GM19463 (cell line): ENCODE results near the gene CDRT15.
"Not testable (repeated sequence)": the region's sequence is repeated elsewhere in the genome, so short reads cannot be mapped to it uniquely, and the experiment has no call there.

Source experiments
- ATAC-seq: cut with Tn5 transposase; IDR thresholded peaks from one replicate; pipeline ENCODE4 v1.9.1; 2021; ENCODE audit warnings: mild to moderate bottlenecking, moderate library complexity; ENCODE audit not compliant: unreplicated experiment

CDRT15 gene

DNA sequence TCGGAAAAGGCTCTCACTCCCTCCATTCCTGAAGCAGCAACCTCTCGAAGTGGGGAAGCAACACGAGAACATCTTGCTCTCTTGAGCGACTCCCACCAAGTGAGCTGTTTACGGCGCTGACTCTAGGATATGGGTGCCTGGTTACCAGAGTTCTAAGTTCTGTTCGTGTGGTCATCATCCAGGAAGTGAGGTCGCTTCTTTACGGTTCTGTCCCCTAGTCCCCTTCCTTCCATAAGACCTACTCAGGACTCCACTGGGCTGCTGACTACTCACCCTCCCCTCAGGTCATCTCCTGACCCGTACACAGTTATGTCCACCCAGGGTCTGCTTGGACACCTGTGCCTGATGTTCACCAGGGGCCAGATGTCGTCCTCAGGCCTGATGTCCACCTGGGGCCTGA lies at the start of gene CDRT15:
TSS of gene CDRT15 (minus strand) at position 101 of the 400 bp plus-strand sequence. CDS start at position 72, 29 bp downstream.
- not testable (repeated sequence) for ATAC-seq

DNA sequence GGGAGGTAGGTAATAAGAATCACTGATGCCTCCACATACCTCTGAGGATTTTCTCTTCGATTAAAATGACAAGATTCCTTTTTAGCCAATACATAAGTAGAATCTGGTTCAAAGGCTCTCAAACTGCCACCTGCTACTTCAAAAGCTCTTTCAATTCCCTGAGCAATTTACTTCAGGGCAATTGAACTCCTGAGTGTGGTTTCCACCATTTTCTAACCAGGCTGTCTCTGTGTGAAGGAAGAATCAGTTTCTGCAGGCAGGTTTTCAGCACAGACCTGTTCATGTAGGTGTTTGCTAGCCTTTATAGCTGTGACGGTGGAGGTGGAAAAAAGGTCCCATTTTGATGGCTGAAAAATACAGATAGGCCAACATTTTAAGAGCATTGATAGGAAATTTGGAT lies 46.1 kb upstream of the CDRT15 start:
- no peak for ATAC-seq

DNA sequence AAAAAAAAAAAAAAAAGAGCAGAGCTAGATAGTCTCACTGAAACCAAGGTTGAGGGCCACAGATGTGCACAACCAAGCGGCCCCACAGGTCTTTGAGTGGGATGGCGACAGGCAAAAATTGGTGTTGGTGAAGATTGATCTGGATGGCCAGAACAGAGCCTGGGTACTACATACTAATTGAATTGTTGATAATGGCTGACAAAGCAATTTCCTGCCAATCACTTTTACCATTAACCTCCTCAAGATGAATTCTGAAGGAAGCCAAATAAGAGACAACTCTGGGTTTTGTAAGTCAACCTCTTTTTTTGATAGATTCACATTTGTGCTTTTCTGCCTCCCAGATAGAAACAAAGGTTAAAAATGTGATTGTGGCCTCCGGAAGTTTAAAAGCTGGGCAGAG lies 44.9 kb upstream of the CDRT15 start:
- no peak for ATAC-seq

DNA sequence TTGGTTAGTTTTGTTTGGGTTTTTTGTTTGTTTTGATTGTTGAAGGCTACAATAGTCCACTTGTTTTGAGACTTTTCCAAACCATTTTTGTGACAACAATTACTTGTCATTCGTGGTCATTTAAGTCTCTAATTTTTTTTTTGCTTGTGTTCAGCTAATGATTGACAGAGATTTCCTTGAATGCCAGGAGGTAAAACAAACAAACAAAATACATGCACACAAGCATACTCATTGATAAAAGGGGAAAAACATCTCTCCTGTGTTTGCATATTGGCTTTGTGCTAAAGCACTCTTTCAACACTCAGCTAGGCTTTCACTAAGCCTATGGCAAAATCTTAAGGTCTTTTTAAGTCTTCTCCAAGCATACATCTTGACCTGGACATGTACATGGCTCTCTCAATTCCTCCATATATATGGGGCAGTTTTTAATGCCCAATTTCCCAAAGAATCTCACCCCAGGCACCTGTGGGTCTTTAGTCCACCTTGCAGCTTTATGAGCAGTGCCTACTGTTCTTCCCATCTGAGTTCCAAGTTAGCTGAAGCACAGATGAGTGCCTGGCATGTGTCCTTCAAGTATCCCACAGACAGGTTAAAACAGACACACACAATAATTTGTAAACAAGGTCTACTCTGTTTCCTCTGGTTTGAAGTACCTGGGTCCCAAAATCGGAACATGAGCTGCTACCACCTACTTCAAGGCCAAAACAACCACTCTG lies 40.0 kb upstream of the CDRT15 start:
- no peak for ATAC-seq

GRCh38 chr17:14270508-14270907 lies 33.8 kb upstream of the CDRT15 start:
- no peak for ATAC-seq

GRCh38 chr17:14269473-14269872 lies 32.8 kb upstream of the CDRT15 start:
- ATAC-seq = no peak

DNA sequence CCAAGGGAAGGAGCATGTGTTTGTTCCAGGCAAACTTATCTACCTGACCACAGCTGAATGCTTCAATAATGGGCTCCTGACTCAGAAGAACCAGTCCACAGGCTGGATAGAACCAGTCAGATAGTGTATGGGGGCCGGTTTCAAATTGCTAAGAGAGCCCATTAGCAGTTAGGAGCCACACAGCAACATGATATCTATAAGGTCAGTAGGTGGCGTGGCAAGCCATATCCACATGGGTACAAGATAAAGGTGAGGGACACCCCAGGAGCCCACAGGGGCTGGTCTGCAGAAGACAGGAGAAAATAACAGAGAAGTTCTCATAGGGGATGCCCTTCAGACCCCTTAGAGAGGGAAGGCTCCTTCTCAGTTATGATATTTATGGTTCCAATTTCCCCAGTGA lies 31.6 kb upstream of the CDRT15 start:
- no peak for ATAC-seq

DNA sequence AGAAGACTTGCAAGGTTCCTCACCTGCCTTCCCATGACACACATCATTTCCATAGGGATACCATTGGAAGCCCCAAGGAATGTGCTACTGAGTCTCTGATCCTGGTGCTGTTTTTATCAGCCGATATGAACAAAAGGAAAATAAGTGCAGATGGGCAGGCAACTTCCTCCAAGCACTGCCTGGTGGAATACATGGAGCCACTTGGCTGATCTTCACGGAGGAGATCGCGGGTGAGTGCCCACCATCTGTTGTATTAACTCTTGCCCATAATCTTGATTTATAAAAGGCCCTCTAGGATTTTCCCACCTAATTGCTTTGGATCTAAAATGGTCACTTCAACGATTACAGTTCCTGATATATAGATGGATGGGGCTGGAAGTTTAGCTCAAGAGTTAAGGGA lies 24.7 kb upstream of the CDRT15 start:
- ATAC-seq = no peak

- no peak for ATAC-seq
These were observed 9.0 kb upstream of the CDRT15 start for GRCh38 chr17:14245629-14246028.

- no peak for ATAC-seq
These were observed 8.3 kb upstream of the CDRT15 start for GRCh38 chr17:14245002-14245401.

DNA sequence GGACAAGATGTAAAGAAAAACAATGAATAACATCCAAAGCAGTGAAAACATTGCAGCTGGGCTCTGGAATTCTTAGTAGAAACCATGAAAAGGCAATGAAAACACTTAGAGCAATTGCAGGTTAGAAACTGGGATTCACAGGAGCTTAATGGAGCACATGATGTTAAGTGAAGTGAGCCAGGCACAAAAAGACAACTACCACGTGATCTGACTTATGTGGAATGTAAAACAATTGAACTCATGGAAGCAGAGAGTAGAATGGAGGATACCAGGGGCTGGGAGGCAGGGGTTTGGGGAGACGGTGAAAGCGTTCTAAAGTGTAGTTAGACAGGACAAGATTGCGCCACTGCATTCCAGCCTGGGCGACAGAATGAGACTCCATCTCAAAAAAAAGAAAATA lies 2.6 kb upstream of the CDRT15 start:
- not testable (repeated sequence) for ATAC-seq

DNA sequence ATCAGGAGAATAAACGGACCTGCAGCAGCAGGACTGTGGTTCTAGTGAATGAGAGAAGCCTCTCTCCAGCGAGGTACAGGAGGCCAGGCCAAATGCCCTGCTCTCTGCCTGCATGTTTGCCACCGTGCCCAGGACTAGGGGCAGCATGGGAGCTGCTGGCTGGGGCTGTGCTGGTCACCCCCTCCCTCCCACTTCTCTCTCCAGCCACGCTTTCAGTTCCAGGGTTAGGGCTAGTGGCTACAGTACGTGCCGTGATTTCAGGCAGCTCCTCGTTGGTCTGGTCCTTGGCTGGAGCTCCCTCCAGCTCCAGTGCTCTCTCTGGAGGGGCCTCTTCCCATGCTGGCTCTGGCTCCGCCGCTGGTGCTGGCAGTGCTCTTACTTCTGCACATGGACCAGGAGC lies 630 bp downstream of the CDRT15 start:
- not testable (repeated sequence) for ATAC-seq

DNA sequence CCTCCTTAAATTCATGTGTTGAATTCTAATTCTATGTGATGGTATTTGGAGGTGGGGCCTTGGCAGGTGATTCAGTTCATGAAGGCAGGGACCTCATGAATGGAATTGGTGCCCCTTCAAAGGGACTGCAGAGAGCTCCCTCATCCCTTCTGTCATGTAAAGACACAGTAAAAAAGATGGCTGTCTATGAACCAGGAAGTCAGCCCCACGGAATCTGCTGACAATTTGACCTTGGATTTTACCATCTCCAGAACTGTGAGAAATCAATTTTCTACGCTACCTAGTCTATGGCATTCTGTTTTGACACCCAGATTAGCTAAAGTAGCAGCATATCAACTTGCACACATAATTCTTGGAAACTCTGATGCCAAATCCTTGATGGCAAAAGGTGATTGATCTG lies 1.6 kb downstream of the CDRT15 start:
- not testable (repeated sequence) for ATAC-seq

- not testable (repeated sequence) for ATAC-seq
These were observed 5.5 kb downstream of the CDRT15 start for GRCh38 chr17:14231187-14231586.

- ATAC-seq = no peak
These were observed 7.8 kb downstream of the CDRT15 start for GRCh38 chr17:14228903-14229302.

GRCh38 chr17:14227052-14227451 lies 9.6 kb downstream of the CDRT15 start:
- ATAC-seq = no peak

- ATAC-seq = no peak
These were observed 11.2 kb downstream of the CDRT15 start for GRCh38 chr17:14225254-14225980.

- ATAC-seq = no peak
These were observed 14.1 kb downstream of the CDRT15 start for GRCh38 chr17:14222611-14223010.

GRCh38 chr17:14214271-14214670 lies 22.4 kb downstream of the CDRT15 start:
- ATAC-seq = no peak

DNA sequence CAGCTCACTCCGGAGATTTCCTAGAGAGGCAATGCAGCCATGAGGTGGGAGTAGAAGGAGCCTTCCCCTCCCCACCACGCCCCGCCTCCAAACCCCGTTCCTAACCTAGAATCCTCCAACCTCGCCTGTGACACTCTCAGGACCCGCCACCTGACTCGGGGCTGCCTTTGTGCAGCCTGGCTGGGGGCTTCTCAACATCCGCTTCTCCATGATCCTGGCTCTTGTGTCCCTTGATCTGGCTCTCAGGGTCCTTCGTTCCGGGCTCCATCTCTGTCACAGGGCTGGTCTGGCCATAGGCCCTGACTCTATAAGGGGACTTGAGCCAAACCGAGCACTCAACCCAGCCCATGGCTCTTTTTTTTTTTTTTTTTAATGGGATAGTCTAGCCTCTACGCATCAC lies 24.3 kb downstream of the CDRT15 start:
- no peak for ATAC-seq

GRCh38 chr17:14211801-14212200 lies 24.9 kb downstream of the CDRT15 start:
- ATAC-seq = no peak

DNA sequence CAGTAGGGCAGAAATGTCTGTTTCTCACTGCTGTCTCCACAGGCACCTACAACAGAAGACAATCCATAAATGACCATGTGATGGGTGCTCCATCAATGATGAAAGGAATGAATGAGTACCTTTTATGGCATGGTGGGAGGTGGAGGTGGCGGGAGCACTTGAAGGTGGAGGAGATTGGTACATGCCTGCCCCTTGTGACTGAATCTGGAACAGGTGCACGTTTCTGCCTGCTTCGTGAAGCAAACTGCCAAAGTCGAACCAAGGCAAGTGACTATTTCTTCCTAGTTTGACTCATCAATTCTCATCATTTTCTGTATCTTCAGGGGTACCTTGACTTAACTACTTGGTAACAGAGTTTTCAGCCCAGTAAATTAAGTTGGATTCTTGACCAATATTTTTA lies 25.4 kb downstream of the CDRT15 start:
- ATAC-seq = no peak
